H9 (cell line): ENCODE measurements around the gene NPAS3. TPM values are rescaled to one million over a fixed set of nuclear protein-coding genes. Genes with fewer than 3 reads are reported as not detected.

Experiments used
- DNase-seq: peaks from one replicate; pipeline ENCODE4 v3.0.0-alpha.2; 2017
- H2AFZ ChIP-seq: one replicate; pipeline ENCODE4 v1.6.1; 2013; ENCODE audit warnings: mild to moderate bottlenecking, low read length, control low read depth, moderate library complexity
- H2AK5ac ChIP-seq: 2 replicates; pipeline ENCODE4 v1.6.1; 2013; ENCODE audit warnings: low read length, control low read depth, mixed read lengths; ENCODE audit not compliant: insufficient read length
- H2BK120ac ChIP-seq: one replicate; pipeline ENCODE4 v1.6.1; 2013; ENCODE audit warnings: low read depth, mild to moderate bottlenecking, low read length, control low read depth, inconsistent platforms; ENCODE audit not compliant: poor library complexity, severe bottlenecking
- H2BK12ac ChIP-seq: 2 replicates; pipeline ENCODE4 v1.6.1; 2013; ENCODE audit warnings: low read length, control low read depth, mixed read lengths, low read depth; ENCODE audit not compliant: insufficient read length
- H2BK15ac ChIP-seq: 2 replicates; pipeline ENCODE4 v1.6.1; 2013; ENCODE audit warnings: low read depth, low read length, control low read depth
- H2BK20ac ChIP-seq: one replicate; pipeline ENCODE4 v1.6.1; 2013; ENCODE audit warnings: low read depth, mild to moderate bottlenecking, low read length, control low read depth, inconsistent platforms; ENCODE audit not compliant: poor library complexity, severe bottlenecking
- H2BK5ac ChIP-seq: 2 replicates; pipeline ENCODE4 v1.6.1; 2013; ENCODE audit warnings: low read length, control low read depth, mixed read lengths; ENCODE audit not compliant: insufficient read length
- H3K14ac ChIP-seq: 2 replicates; pipeline ENCODE4 v1.6.1; 2013; ENCODE audit warnings: low read length, control low read depth; ENCODE audit not compliant: insufficient read depth
- H3K18ac ChIP-seq: 2 replicates; pipeline ENCODE4 v1.6.1; 2013; ENCODE audit warnings: low read depth, mild to moderate bottlenecking, mixed read lengths, low read length, control low read depth; ENCODE audit not compliant: insufficient read length
- H3K23ac ChIP-seq: 2 replicates; pipeline ENCODE4 v1.6.1; 2013; ENCODE audit warnings: low read length, control low read depth, mixed read lengths, low read depth; ENCODE audit not compliant: insufficient read length
- H3K23me2 ChIP-seq: 2 replicates; pipeline ENCODE4 v1.6.1; 2013; ENCODE audit warnings: low read depth, mild to moderate bottlenecking, mixed read lengths, low read length, control low read depth; ENCODE audit not compliant: insufficient read length, poor library complexity, severe bottlenecking
- H3K27ac ChIP-seq: 2 replicates; pipeline ENCODE4 v1.5.1; 2013; ENCODE audit warnings: low read length, control low read depth, mixed read lengths, low read depth; ENCODE audit not compliant: insufficient read length
- H3K27me3 ChIP-seq: 2 replicates; pipeline ENCODE4 v1.6.1; 2013; ENCODE audit warnings: low read length, control low read depth, inconsistent platforms; ENCODE audit not compliant: insufficient read depth
- H3K4ac ChIP-seq: 2 replicates; pipeline ENCODE4 v1.6.1; 2013; ENCODE audit warnings: low read depth, mild to moderate bottlenecking, control low read depth, inconsistent platforms, low read length, moderate library complexity
- H3K4me1 ChIP-seq: 2 replicates; pipeline ENCODE4 v1.6.1; 2013; ENCODE audit warnings: low read length, control low read depth, inconsistent platforms; ENCODE audit not compliant: insufficient read depth
- H3K4me2 ChIP-seq: 2 replicates; pipeline ENCODE4 v1.6.1; 2013; ENCODE audit warnings: low read length, control low read depth, mixed read lengths; ENCODE audit not compliant: insufficient read length, insufficient read depth
- H3K56ac ChIP-seq: 2 replicates; pipeline ENCODE4 v1.6.1; 2013; ENCODE audit warnings: low read depth, mild to moderate bottlenecking, mixed read lengths, low read length, control low read depth; ENCODE audit not compliant: insufficient read length
- H3K79me1 ChIP-seq: 2 replicates; pipeline ENCODE4 v1.6.1; 2013; ENCODE audit warnings: low read depth, mild to moderate bottlenecking, moderate library complexity, low read length, control low read depth, inconsistent platforms; ENCODE audit not compliant: insufficient read depth, poor library complexity, severe bottlenecking
- H3K79me2 ChIP-seq: 2 replicates; pipeline ENCODE4 v1.6.1; 2013; ENCODE audit warnings: low read length, control low read depth, inconsistent platforms; ENCODE audit not compliant: insufficient read depth
- H3K9ac ChIP-seq: 2 replicates; pipeline ENCODE4 v1.6.1; 2013; ENCODE audit warnings: low read length, control low read depth, mixed read lengths; ENCODE audit not compliant: insufficient read length; ENCODE audit errors: extremely low read depth
- H3K9me3 ChIP-seq: one replicate; pipeline ENCODE4 v1.6.1; 2013; ENCODE audit warnings: low read depth, low read length, inconsistent platforms; ENCODE audit not compliant: control insufficient read depth
- H3T11ph ChIP-seq: one replicate; pipeline ENCODE4 v1.6.1; 2013; ENCODE audit warnings: mild to moderate bottlenecking, low read length, control low read depth, inconsistent platforms
- H4K20me1 ChIP-seq: one replicate; pipeline ENCODE4 v1.6.1; 2013; ENCODE audit not compliant: control insufficient read depth, insufficient read length, insufficient read depth
- H4K5ac ChIP-seq: 2 replicates; pipeline ENCODE4 v1.6.1; 2013; ENCODE audit warnings: low read depth, mild to moderate bottlenecking, mixed read lengths, low read length, control low read depth; ENCODE audit not compliant: insufficient read length
- H4K8ac ChIP-seq: replicated peaks from 2 replicates; pipeline ENCODE4 v1.6.1; 2013; ENCODE audit warnings: low read length, control low read depth, mixed read lengths, low read depth; ENCODE audit not compliant: insufficient read length
- H4K91ac ChIP-seq: 2 replicates; pipeline ENCODE4 v1.6.1; 2013; ENCODE audit warnings: low read depth, mild to moderate bottlenecking, moderate library complexity, mixed read lengths, low read length, control low read depth; ENCODE audit not compliant: insufficient read length
- H3K27ac Mint-ChIP-seq, 3 experiments: 2 replicates in 2 of 3; 3 replicates in 1 of 3; pipeline ENCODE4 v1.8.0; 2020 to 2021; ENCODE audit warnings: mixed read lengths in 3 of 3, mild to moderate bottlenecking in 1 of 3, moderate library complexity in 1 of 3
- H3K27me3 Mint-ChIP-seq: 2 replicates; pipeline ENCODE4 v1.8.0; 2021; ENCODE audit warnings: low read depth, mild to moderate bottlenecking, moderate library complexity, mixed read lengths
- H3K36me3 Mint-ChIP-seq, 3 experiments: 2 replicates in 2 of 3; 3 replicates in 1 of 3; pipeline ENCODE4 v1.8.0; 2020 to 2021; ENCODE audit warnings: low read depth in 3 of 3, mixed read lengths in 3 of 3; ENCODE audit not compliant: insufficient read depth in 1 of 3
- H3K4me1 Mint-ChIP-seq, 2 experiments: 2 replicates each; pipeline ENCODE4 v1.8.0; 2020; ENCODE audit warnings: mixed read lengths in 2 of 2
- H3K4me3 Mint-ChIP-seq, 2 experiments: 2 replicates in 1 of 2; 3 replicates in 1 of 2; pipeline ENCODE4 v1.8.0; 2020 to 2021; ENCODE audit warnings: mild to moderate bottlenecking in 2 of 2, mixed read lengths in 2 of 2, moderate library complexity in 1 of 2
- H3K9me3 Mint-ChIP-seq, 2 experiments: 2 replicates in 1 of 2; 3 replicates in 1 of 2; pipeline ENCODE4 v1.8.0; 2020; ENCODE audit warnings: mild to moderate bottlenecking in 2 of 2, mixed read lengths in 2 of 2, moderate library complexity in 1 of 2
- CTCF ChIP-seq: fragments of 200-600 bp; sonication (generic); conservative IDR thresholded peaks from 3 replicates; pipeline ENCODE4 v1.8.0; 2021; ENCODE audit warnings: antibody characterized with exemption, mild to moderate bottlenecking
- WGBS: extraction: QIAGEN DNeasy Blood & Tissue Kit; methylation state at CpG from one replicate; pipeline ENCODE4 v1.1.7; 2013; ENCODE audit warnings: missing lambda C conversion rate, low lambda C conversion rate, mixed read lengths; ENCODE audit not compliant: insufficient read length; ENCODE audit errors: extremely low coverage; 5-methylcytosine and 5-hydroxymethylcytosine counted together
- total RNA-seq: library from RNA; stranded (reverse); gene quantifications from 2 replicates; pipeline ENCODE4 v1.2.1, GENCODE V29; 2021

Gene NPAS3
- total RNA-seq, 1 experiment from 2014 or later, result 0.17 TPM

- H3K27ac ChIP-seq, result no peak overlapping the region
- no peak overlapping the region for H2BK20ac ChIP-seq
- no CpG with 5 or more reads among the region's 2 CpGs for WGBS
- H3K4ac ChIP-seq, result no peak overlapping the region
- H4K20me1 ChIP-seq, result no peaks in the 10 kb centered on the region
- H2BK15ac ChIP-seq, result no peak overlapping the region
- no peaks in the 10 kb centered on the region for H3K79me1 ChIP-seq
- no peak overlapping the region for H3K56ac ChIP-seq
- no peak overlapping the region for H3K4me3 Mint-ChIP-seq
- no peak overlapping the region for H3K18ac ChIP-seq
- no peaks in the 10 kb centered on the region for H3K27me3 ChIP-seq
- H2BK12ac ChIP-seq, result no peak overlapping the region
- H3K23me2 ChIP-seq, result no peaks in the 10 kb centered on the region
- H3K9me3 ChIP-seq, result no peaks in the 10 kb centered on the region
- H3K23ac ChIP-seq, result no peak overlapping the region
- no peak overlapping the region for H4K8ac ChIP-seq
- no peak overlapping the region for H2AFZ ChIP-seq
- peaks cover 13 to 14% of the 10 kb centered on the region in 2 experiments for H3K4me1 Mint-ChIP-seq
- no peak for DNase-seq
- no peaks in the 10 kb centered on the region; the same call in 1 of the 2 replicates for H3K4me1 ChIP-seq
- no peak overlapping the region for H2BK5ac ChIP-seq
- no peaks in the 10 kb centered on the region for H3K36me3 Mint-ChIP-seq
- H3K4me2 ChIP-seq, result no peak overlapping the region
- no peaks in the 10 kb centered on the region for H3K9me3 Mint-ChIP-seq
- no peak overlapping the region for H2BK120ac ChIP-seq
- no peak overlapping the region for H3T11ph ChIP-seq
- no peak overlapping the region for H3K14ac ChIP-seq
- no peak overlapping the region for H4K91ac ChIP-seq
- H2AK5ac ChIP-seq, result no peak overlapping the region
- H3K27me3 Mint-ChIP-seq, result no peaks in the 10 kb centered on the region
- no peaks in the 10 kb centered on the region for H3K79me2 ChIP-seq
- H4K5ac ChIP-seq, result no peak overlapping the region
- TF ChIP-seq CTCF, result no peak
- no peak overlapping the region for H3K9ac ChIP-seq
- H3K27ac Mint-ChIP-seq, result no peak overlapping the region
These were observed 642.2 kb downstream of the NPAS3 start for GRCh38 chr14:33580841-33581240.
